ENCODE data around the gene PBX3. TPM values are rescaled to one million over a fixed set of nuclear protein-coding genes. Genes with fewer than 3 reads are reported as not detected.

The PBX3 gene
- polyA plus RNA-seq, 1 donor (not counting 4 experiments of a cell fraction or from before 2014, with no cell fraction given) = 26.3 TPM

GRCh38 chr9:125746774-125747052 is 460 bp upstream of the PBX3 start:
- Histone ChIP-seq H3K9me3 (ENCODE audit: control insufficient read depth, low read depth, low read length) (no peaks in the 10 kb centered on the region), H3K36me3 (ENCODE audit: control insufficient read depth in 2 of 2, extremely low read depth in 1 of 2, insufficient read depth in 2 of 2, low read length in 2 of 2) (peaks cover 0 to 3% of the 10 kb centered on the region in 2 experiments), H3K27me3 (ENCODE audit: control insufficient read depth, extremely low read depth, insufficient read depth, low read length) (no peaks in the 10 kb centered on the region), H3K9ac (ENCODE audit: control insufficient read depth, extremely low read depth, insufficient read depth, low read length) (peak overlapping the region; percentile 90), H3K9me1 (ENCODE audit: control insufficient read depth, extremely low read depth, insufficient read depth, low read length) (no peaks in the 10 kb centered on the region), H3K27ac (ENCODE audit: control insufficient read depth, insufficient read depth, low read length) (no peak overlapping the region), H3K79me2 (ENCODE audit: control insufficient read depth, insufficient read depth, low read length) (peaks cover 39% of the 10 kb centered on the region), H3K4me2 (ENCODE audit: control insufficient read depth, extremely low read depth, insufficient read depth, low read depth, low read length) (no peak overlapping the region), H4K20me1 (ENCODE audit: control insufficient read depth, extremely low read depth, insufficient read depth, low read length) (no peaks in the 10 kb centered on the region), H2AFZ (ENCODE audit: control insufficient read depth, low read length) (no peak overlapping the region), H3K4me1 (ENCODE audit: control insufficient read depth, extremely low read depth, insufficient read depth, low read length) (peaks cover 27% of the 10 kb centered on the region), H3K4me3 (ENCODE audit: control insufficient read depth in 2 of 3, extremely low read depth in 1 of 3, insufficient read depth in 2 of 3, low read depth in 1 of 3, low read length in 3 of 3) (peak overlapping the region in 1 of 3 experiments; percentile 57)
- FAIRE-seq = no peak
- dilution Hi-C loops (cut with MboI; ENCODE audit: extremely low pct_ligation_motif_present, low sequenced_read_pairs) = no loop called here
- no peak for TF ChIP-seq EZH2 (IDR thresholded peaks at IDR 0.05; ENCODE audit: low read length)
- no peak for TF ChIP-seq CTCF (optimal IDR thresholded peaks at IDR 0.05 in 1 of 3, IDR thresholded peaks at IDR 0.05 in 1 of 3, conservative IDR thresholded peaks at IDR 0.05 in 1 of 3; ENCODE audit: extremely low read depth in 1 of 3, insufficient read depth in 2 of 3, low read length in 3 of 3)
- DNase-seq (ENCODE audit: low read depth, low spot score) = no peak

GRCh38 chr9:125747765-125748445 is 732 bp downstream of the PBX3 start:
- Histone ChIP-seq H3K27me3 (ENCODE audit: control insufficient read depth, extremely low read depth, insufficient read depth, low read length) (no peaks in the 10 kb centered on the region), H3K9me3 (ENCODE audit: control insufficient read depth, low read depth, low read length) (no peaks in the 10 kb centered on the region), H3K9me1 (ENCODE audit: control insufficient read depth, extremely low read depth, insufficient read depth, low read length) (no peaks in the 10 kb centered on the region), H3K4me2 (ENCODE audit: control insufficient read depth, extremely low read depth, insufficient read depth, low read depth, low read length) (peak overlapping the region; percentile 100), H3K27ac (ENCODE audit: control insufficient read depth, insufficient read depth, low read length) (peak overlapping the region; percentile 86), H3K79me2 (ENCODE audit: control insufficient read depth, insufficient read depth, low read length) (peaks cover 47% of the 10 kb centered on the region), H4K20me1 (ENCODE audit: control insufficient read depth, extremely low read depth, insufficient read depth, low read length) (no peaks in the 10 kb centered on the region), H3K4me3 (ENCODE audit: control insufficient read depth in 2 of 3, extremely low read depth in 1 of 3, insufficient read depth in 2 of 3, low read depth in 1 of 3, low read length in 3 of 3) (peak overlapping the region; percentile 76 to 96 (median 95)), H3K4me1 (ENCODE audit: control insufficient read depth, extremely low read depth, insufficient read depth, low read length) (peaks cover 39% of the 10 kb centered on the region), H3K36me3 (ENCODE audit: control insufficient read depth in 2 of 2, extremely low read depth in 1 of 2, insufficient read depth in 2 of 2, low read length in 2 of 2) (peaks cover 0 to 3% of the 10 kb centered on the region in 2 experiments), H2AFZ (ENCODE audit: control insufficient read depth, low read length) (peak overlapping the region; percentile 78), H3K9ac (ENCODE audit: control insufficient read depth, extremely low read depth, insufficient read depth, low read length) (peak overlapping the region; percentile 90)
- dilution Hi-C loops (cut with MboI; ENCODE audit: extremely low pct_ligation_motif_present, low sequenced_read_pairs) = no loop called here
- FAIRE-seq = no peak
- no peak for TF ChIP-seq EZH2 (IDR thresholded peaks at IDR 0.05; ENCODE audit: low read length)
- TF ChIP-seq CTCF (optimal IDR thresholded peaks at IDR 0.05 in 1 of 3, IDR thresholded peaks at IDR 0.05 in 1 of 3, conservative IDR thresholded peaks at IDR 0.05 in 1 of 3; ENCODE audit: extremely low read depth in 1 of 3, insufficient read depth in 2 of 3, low read length in 3 of 3) = no peak
- no peak for DNase-seq (ENCODE audit: low read depth, low spot score)
